HFFc6 (cell line): ENCODE measurements around the gene ZNF750. TPM values are rescaled to one million over a fixed set of nuclear protein-coding genes. Genes with fewer than 3 reads are reported as not detected.
A peak's percentile ranks its signal among the peaks of the same experiment; 100 is the strongest.

Experiments
- DNase-seq: peaks from one replicate; pipeline ENCODE4 v3.0.0-alpha.2; 2018
- H3K27ac Mint-ChIP-seq: 2 replicates; pipeline ENCODE4 v1.8.0; 2020; ENCODE audit warnings: mild to moderate bottlenecking, mixed read lengths
- H3K27me3 Mint-ChIP-seq: 2 replicates; pipeline ENCODE4 v1.8.0; 2021; ENCODE audit warnings: mild to moderate bottlenecking, moderate library complexity, mixed read lengths; ENCODE audit not compliant: insufficient read depth
- H3K36me3 Mint-ChIP-seq: 2 replicates; pipeline ENCODE4 v1.8.0; 2021; ENCODE audit warnings: low read depth, mixed read lengths
- H3K4me1 Mint-ChIP-seq: 2 replicates; pipeline ENCODE4 v1.8.0; 2020; ENCODE audit warnings: low read depth, mixed read lengths
- H3K4me3 Mint-ChIP-seq: 2 replicates; pipeline ENCODE4 v1.8.0; 2020; ENCODE audit warnings: mild to moderate bottlenecking, moderate library complexity, mixed read lengths
- H3K9me3 Mint-ChIP-seq: 2 replicates; pipeline ENCODE4 v1.8.0; 2020; ENCODE audit warnings: mild to moderate bottlenecking, mixed read lengths
- CTCF ChIP-seq: fragments of 200-600 bp; sonication (generic); IDR thresholded peaks from 2 replicates; pipeline ENCODE4 v1.5.0; 2021; ENCODE audit warnings: antibody characterized with exemption, mild to moderate bottlenecking
- total RNA-seq, 6 experiments: library from RNA; stranded (reverse); fragmentation: NEBNext Ultra II Directional; extraction: Animal tissue kit (Norgen Biotek cat#: 25700); gene quantifications; 2 replicates in 1 of 6; 3 replicates in 5 of 6; pipeline ENCODE4 v1.2.3, GENCODE V29; 2021

ZNF750 gene
- total RNA-seq, 6 experiments from 2014 or later, result not detected

- Mint-ChIP-seq H3K9me3 (no peaks in the 10 kb centered on the region), H3K4me1 (peaks cover 16% of the 10 kb centered on the region), H3K36me3 (no peaks in the 10 kb centered on the region), H3K4me3 (no peak overlapping the region), H3K27me3 (no peaks in the 10 kb centered on the region; the same call in 1 of the 2 replicates), H3K27ac (peak overlapping the region; percentile 6; the same call in 1 of the 2 replicates)
- DNase-seq, result no peak
- no peak for TF ChIP-seq CTCF
These were observed 2.1 kb downstream of the ZNF750 start for GRCh38 chr17:82837586-82838320.

GRCh38 chr17:82836823-82837357 is 2.9 kb downstream of the ZNF750 start:
- Mint-ChIP-seq H3K9me3 (no peaks in the 10 kb centered on the region), H3K4me1 (peaks cover 16% of the 10 kb centered on the region), H3K36me3 (no peaks in the 10 kb centered on the region), H3K27me3 (no peaks in the 10 kb centered on the region; the same call in 1 of the 2 replicates), H3K4me3 (no peak overlapping the region), H3K27ac (no peak overlapping the region)
- no peak for DNase-seq
- no peak; the same call in 1 of the 2 replicates for TF ChIP-seq CTCF

GRCh38 chr17:82835766-82836512 is 3.9 kb downstream of the ZNF750 start:
- no peak overlapping the region for H3K27ac Mint-ChIP-seq
- no peak for DNase-seq
- H3K9me3 Mint-ChIP-seq, result no peaks in the 10 kb centered on the region
- no peaks in the 10 kb centered on the region for H3K36me3 Mint-ChIP-seq
- TF ChIP-seq CTCF, result no peak
- no peaks in the 10 kb centered on the region; the same call in 1 of the 2 replicates for H3K27me3 Mint-ChIP-seq
- H3K4me3 Mint-ChIP-seq, result no peak overlapping the region
- H3K4me1 Mint-ChIP-seq, result peaks cover 16% of the 10 kb centered on the region

GRCh38 chr17:82835122-82835521 is 4.7 kb downstream of the ZNF750 start:
- Mint-ChIP-seq H3K9me3 (no peaks in the 10 kb centered on the region), H3K4me1 (peaks cover 16% of the 10 kb centered on the region), H3K36me3 (no peaks in the 10 kb centered on the region), H3K27ac (no peak overlapping the region), H3K27me3 (no peaks in the 10 kb centered on the region; the same call in 1 of the 2 replicates), H3K4me3 (no peak overlapping the region)
- no peak for TF ChIP-seq CTCF
- DNase-seq, result no peak

- H3K4me1 Mint-ChIP-seq, result peaks cover 9% of the 10 kb centered on the region
- no peak for DNase-seq
- no peak overlapping the region for H3K27ac Mint-ChIP-seq
- peaks cover 13% of the 10 kb centered on the region for H3K36me3 Mint-ChIP-seq
- H3K9me3 Mint-ChIP-seq, result no peaks in the 10 kb centered on the region
- no peak for TF ChIP-seq CTCF
- H3K4me3 Mint-ChIP-seq, result no peak overlapping the region
- H3K27me3 Mint-ChIP-seq, result no peaks in the 10 kb centered on the region; the same call in 1 of the 2 replicates
These were observed 6.8 kb downstream of the ZNF750 start for GRCh38 chr17:82832881-82833475.
